Activated T-helper 2 cell treated with anti-CD3 and anti-CD28 coated beads, Interferon-gamma antibody, Interleukin-2, Interleukin-4, amounts not matched to agents 10 μg/mL and 5 μg/mL and 100 μg/mL, durations not matched to agents 14 hours and 24 hours and 36 hours (primary cell): Measurements from ENCODE around the gene CEP41. TPM values are rescaled to one million over a fixed set of nuclear protein-coding genes. Genes with fewer than 3 reads are reported as not detected.

Source experiments
- DNase-seq: peaks from one replicate; pipeline ENCODE4 v3.0.0; 2021; ENCODE audit warnings: low spot score
- H3K27ac Mint-ChIP-seq: one replicate; pipeline ENCODE4 v1.8.0; 2021; ENCODE audit warnings: mixed read lengths
- H3K27me3 Mint-ChIP-seq: one replicate; pipeline ENCODE4 v1.8.0; 2021; ENCODE audit warnings: low read depth, mixed read lengths
- H3K36me3 Mint-ChIP-seq: one replicate; pipeline ENCODE4 v1.8.0; 2021; ENCODE audit warnings: low read depth, mixed read lengths
- H3K4me1 Mint-ChIP-seq: one replicate; pipeline ENCODE4 v1.8.0; 2021; ENCODE audit warnings: low read depth, mixed read lengths
- H3K4me3 Mint-ChIP-seq: one replicate; pipeline ENCODE4 v1.8.0; 2021; ENCODE audit warnings: low read depth, mild to moderate bottlenecking, moderate library complexity, mixed read lengths
- H3K9me3 Mint-ChIP-seq: one replicate; pipeline ENCODE4 v1.8.0; 2021; ENCODE audit warnings: mixed read lengths
- intact Hi-C: fragments of 100-400 bp; cut with micrococcal nuclease; formaldehyde crosslinking; loops from one replicate; pipeline ENCODE4 v1.15.1; 2023
- total RNA-seq: library from RNA; stranded (reverse); gene quantifications from 2 replicates; pipeline ENCODE4 v1.2.3, GENCODE V29; 2022

Gene CEP41
- total RNA-seq, 1 donor from 2014 or later: 15.9 TPM

DNA sequence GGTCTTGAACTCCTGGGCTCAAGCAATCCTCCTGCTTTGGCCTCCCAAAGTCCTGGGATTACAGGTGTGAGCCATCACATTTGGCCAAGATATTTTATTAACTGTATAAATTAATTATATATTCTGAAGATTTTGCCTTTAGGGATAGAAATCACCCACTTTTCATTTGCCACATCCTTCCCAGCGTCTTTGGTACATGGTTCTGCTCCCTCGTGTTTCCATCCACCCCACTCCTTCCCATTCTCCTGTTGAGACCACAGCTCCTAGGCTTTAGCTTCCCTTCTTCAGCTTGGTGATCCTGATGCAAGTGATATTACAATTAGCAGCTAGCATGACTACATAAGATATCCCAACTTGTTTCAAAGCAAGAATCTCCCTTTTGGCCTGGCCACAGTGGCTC is 52.1 kb downstream of the CEP41 start:
- intact Hi-C loops: no loop called here
- peaks cover 8% of the 10 kb centered on the region for H3K4me1 Mint-ChIP-seq
- no peak overlapping the region for H3K27ac Mint-ChIP-seq
- no peak for DNase-seq
- no peaks in the 10 kb centered on the region for H3K36me3 Mint-ChIP-seq
- H3K9me3 Mint-ChIP-seq: no peaks in the 10 kb centered on the region
- no peaks in the 10 kb centered on the region for H3K27me3 Mint-ChIP-seq
- no peak overlapping the region for H3K4me3 Mint-ChIP-seq

DNA sequence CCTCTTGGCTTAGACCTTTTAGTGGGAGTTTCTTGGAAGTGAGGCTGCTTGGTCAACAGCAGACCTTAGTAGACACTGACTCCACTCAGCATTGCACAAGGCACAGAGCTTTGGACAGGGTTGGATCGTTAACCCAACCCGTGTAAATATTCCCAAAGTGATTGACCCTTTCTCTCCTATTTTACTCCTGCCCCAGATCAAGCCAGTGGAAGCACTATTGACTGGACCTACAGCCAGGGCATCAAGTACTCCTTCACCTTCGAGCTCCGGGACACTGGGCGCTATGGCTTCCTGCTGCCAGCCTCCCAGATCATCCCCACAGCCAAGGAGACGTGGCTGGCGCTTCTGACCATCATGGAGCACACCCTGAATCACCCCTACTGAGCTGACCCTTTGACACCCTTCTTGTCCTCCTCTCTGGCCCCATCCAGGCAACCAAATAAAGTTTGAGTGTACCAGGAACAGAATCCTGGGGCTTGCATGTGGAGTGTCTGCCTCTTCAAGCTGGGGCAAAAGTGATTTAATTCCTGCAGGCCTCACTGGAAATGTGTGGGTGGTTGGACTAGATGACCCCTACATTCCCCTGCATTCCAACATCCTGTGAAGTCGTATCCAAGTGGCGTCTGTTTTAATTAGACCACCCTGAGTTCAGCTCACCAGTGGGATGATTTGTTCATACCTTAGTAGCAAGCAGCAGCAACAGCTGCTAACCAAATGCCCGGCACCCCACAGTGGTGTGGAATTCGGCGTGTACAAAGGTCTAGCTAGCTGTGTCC is 53.0 kb downstream of the CEP41 start:
- Mint-ChIP-seq H3K4me1 (no peaks in the 10 kb centered on the region), H3K27ac (no peak overlapping the region), H3K4me3 (no peak overlapping the region), H3K9me3 (no peaks in the 10 kb centered on the region), H3K36me3 (no peaks in the 10 kb centered on the region), H3K27me3 (no peaks in the 10 kb centered on the region)
- no peak for DNase-seq
- intact Hi-C loops: no loop called here

DNA sequence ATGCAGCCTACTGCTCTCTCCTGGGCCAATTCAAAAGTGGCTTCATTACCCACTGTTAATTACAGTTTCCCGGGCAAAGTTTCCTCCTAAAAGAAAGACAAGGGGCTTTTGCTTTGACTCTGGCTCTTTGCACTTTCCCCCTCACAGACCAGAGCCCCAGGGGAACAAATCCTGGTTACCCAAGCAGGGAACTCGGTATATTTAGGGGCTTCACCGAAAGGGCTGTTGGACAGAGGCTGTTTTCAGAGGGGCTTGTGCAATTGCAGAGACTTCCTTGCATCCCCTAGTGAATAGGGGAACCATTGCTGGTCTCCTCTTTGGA is 53.5 kb downstream of the CEP41 start:
- no peak for DNase-seq
- no peaks in the 10 kb centered on the region for H3K9me3 Mint-ChIP-seq
- no peaks in the 10 kb centered on the region for H3K4me1 Mint-ChIP-seq
- no peaks in the 10 kb centered on the region for H3K27me3 Mint-ChIP-seq
- intact Hi-C loops: no loop called here
- H3K36me3 Mint-ChIP-seq: no peaks in the 10 kb centered on the region
- no peak overlapping the region for H3K27ac Mint-ChIP-seq
- H3K4me3 Mint-ChIP-seq: no peak overlapping the region

DNA sequence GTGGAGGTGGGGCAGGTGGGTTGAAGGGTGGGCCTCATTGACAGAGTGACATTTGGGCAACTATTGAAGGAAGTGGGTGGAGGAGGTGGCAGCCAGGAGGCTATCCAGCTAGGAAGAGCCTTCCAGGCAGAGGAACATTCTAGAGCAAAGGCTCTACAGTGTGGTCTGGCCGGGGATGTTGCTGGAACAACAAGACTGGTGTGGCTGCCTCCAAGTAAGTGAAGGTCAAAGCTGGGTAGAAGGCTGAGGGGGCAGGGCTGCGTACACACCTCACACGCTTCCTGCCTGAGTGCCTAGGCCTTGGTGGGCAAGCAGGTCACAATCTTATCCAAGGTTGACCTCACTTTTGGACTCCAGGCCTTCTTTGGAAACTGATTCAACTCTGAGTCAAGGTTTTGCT is 53.9 kb downstream of the CEP41 start:
- H3K9me3 Mint-ChIP-seq: no peaks in the 10 kb centered on the region
- no peak for DNase-seq
- intact Hi-C loops: no loop called here
- no peaks in the 10 kb centered on the region for H3K4me1 Mint-ChIP-seq
- H3K27me3 Mint-ChIP-seq: no peaks in the 10 kb centered on the region
- no peaks in the 10 kb centered on the region for H3K36me3 Mint-ChIP-seq
- H3K4me3 Mint-ChIP-seq: no peak overlapping the region
- H3K27ac Mint-ChIP-seq: no peak overlapping the region

DNA sequence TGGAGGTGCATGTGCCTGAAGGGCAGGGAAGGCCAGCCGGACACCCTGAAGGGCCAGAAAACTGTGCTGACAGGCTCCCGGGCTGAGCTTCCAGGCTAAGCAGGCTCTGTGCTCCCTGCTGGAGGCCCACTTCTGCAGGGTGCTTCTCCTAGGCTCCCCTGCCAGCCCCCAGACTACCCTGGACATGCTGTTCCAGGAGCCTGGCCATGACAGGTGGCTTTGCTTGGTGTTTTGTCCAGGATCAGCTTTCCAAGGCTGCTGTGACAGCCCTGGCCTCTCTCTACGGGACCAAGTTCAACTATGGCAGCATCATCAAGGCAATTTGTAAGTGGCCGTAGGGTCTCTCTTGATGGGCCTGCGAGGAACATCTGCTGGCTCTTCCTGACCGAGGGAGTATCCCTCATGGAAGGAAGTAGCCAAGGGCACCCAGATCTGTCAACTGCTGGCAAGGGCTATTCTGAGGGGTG is 55.2 kb downstream of the CEP41 start:
- Mint-ChIP-seq H3K9me3 (no peaks in the 10 kb centered on the region), H3K4me1 (no peaks in the 10 kb centered on the region), H3K4me3 (no peak overlapping the region), H3K27ac (no peak overlapping the region), H3K27me3 (no peaks in the 10 kb centered on the region), H3K36me3 (no peaks in the 10 kb centered on the region)
- no peak for DNase-seq
- intact Hi-C loops: no loop called here

DNA sequence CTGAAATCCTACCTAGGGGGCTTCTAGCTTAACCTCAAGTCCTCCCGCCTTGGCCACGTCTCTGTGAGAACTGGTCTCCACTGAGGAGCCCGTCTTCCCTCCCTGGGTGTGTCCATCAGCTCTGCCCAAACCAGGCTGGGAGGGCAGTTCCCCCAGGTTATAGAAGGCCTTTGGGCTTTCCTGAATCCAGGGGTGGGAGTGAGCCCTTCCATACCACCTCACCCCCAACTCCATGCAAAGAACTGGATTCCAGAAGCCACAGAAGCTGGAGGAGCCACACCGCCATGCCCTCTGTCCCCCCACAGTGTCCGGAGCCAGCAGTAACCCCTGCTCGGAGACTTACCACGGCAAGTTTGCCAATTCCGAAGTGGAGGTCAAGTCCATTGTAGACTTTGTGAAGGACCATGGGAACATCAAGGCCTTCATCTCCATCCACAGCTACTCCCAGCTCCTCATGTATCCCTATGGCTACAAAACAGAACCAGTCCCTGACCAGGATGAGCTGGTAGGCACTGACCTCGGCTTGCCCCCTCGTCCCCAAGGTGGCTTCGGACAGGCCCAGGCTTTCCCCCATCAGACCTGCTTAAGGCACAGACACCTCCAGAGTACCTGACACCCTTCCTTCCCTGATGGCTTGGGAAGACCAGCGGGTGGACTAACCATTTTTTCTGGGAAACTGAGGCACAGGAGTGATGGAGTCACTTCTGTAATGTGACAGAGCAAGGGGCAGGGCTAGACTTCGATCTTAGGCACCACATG is 55.8 kb downstream of the CEP41 start:
- intact Hi-C loops: no loop called here
- Mint-ChIP-seq H3K4me3 (no peak overlapping the region), H3K27ac (no peak overlapping the region), H3K9me3 (no peaks in the 10 kb centered on the region), H3K27me3 (no peaks in the 10 kb centered on the region), H3K36me3 (no peaks in the 10 kb centered on the region), H3K4me1 (no peaks in the 10 kb centered on the region)
- no peak for DNase-seq

DNA sequence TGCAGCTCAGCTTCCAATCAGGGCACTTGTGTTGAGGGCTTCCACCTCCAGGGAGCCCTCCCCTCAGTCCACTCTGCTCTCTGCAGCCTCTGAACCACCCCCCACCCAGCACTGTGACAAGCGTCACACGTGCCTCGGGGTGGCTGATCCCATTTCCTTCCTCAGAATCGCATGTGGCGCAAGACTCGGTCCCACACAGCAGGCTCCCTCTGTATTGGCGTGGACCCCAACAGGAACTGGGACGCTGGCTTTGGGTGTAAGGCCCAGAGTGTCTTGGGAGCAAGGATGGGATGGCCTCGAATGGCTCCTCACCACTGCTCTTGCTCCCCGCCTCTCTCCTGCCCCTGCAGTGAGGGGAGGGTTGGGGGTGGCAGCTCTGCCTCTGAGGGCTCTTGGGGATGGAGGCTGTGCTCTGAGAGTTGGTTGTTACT is 56.4 kb downstream of the CEP41 start:
- Mint-ChIP-seq H3K4me1 (no peaks in the 10 kb centered on the region), H3K4me3 (no peak overlapping the region), H3K9me3 (no peaks in the 10 kb centered on the region), H3K27me3 (no peaks in the 10 kb centered on the region), H3K27ac (no peak overlapping the region), H3K36me3 (no peaks in the 10 kb centered on the region)
- no peak for DNase-seq
- intact Hi-C loops: no loop called here

DNA sequence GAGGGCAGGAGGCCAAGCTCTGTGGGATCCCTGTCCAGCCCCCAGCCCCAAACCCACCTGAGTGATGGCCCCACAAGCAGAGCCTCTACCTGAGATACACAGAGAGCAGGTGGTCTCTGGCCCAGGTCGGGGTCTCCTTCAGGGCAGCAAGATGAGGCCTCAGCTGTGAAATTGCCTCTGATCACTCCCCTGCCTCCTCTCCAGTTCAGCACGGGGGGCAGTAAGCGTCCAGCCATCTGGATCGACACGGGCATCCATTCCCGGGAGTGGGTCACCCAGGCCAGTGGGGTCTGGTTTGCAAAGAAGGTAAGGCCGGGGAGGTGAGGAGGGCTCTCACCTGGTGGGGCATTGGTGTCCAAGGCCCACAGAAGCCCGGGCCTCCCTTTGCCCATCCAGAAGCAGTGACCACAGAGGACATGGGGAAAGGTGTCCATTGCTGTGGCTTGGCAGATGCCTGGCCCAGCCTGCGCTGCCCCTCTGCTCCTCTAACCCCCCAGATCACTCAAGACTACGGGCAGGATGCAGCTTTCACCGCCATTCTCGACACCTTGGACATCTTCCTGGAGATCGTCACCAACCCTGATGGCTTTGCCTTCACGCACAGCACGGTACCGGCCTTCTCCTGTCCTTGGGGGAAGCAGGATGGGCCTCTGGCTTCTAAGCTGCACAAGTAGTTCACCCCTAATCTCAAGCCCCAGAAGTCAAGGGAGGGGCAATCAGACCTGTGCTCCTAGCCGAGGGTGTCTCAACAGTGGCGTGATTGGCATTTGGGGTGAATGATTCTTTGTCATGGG is 57.4 kb downstream of the CEP41 start:
- intact Hi-C loops: no loop called here
- Mint-ChIP-seq H3K36me3 (no peaks in the 10 kb centered on the region), H3K4me1 (no peaks in the 10 kb centered on the region), H3K27me3 (no peaks in the 10 kb centered on the region), H3K4me3 (no peak overlapping the region), H3K9me3 (no peaks in the 10 kb centered on the region), H3K27ac (no peak overlapping the region)
- no peak for DNase-seq

DNA sequence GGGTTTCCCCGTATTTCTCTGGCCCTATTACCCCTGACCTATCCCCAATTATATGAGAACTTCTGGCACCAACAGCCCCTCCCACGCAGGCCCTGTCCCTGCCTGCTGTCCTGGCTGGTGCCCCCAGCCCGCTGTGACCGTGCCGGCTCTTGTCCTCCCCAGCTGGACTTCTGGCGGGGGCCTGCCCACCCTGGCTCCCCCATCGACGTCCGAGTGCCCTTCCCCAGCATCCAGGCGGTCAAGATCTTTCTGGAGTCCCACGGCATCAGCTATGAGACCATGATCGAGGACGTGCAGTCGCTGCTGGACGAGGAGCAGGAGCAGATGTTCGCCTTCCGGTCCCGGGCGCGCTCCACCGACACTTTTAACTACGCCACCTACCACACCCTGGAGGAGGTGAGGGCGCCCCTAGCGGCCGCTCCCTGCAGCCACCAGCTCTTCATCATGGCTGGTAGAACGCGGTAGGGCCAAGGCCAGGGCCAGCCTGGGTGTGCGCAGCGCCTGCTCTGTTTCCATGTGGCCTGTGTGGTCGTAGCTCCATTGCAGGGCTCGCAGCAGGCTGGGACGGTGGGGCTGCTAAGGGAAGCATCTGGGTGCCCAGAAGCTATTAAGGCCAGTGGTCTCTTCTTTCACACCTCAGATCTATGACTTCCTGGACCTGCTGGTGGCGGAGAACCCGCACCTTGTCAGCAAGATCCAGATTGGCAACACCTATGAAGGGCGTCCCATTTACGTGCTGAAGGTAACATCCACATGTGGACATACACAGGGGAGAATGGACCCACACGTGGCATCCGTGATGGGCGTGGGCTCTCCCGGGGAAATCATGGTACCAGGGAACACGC is 59.1 kb downstream of the CEP41 start:
- intact Hi-C loops: no loop called here
- Mint-ChIP-seq H3K36me3 (no peaks in the 10 kb centered on the region), H3K4me3 (no peak overlapping the region), H3K4me1 (no peaks in the 10 kb centered on the region), H3K27ac (no peak overlapping the region), H3K9me3 (peaks cover under 1% of the 10 kb centered on the region), H3K27me3 (no peaks in the 10 kb centered on the region)
- no peak for DNase-seq

DNA sequence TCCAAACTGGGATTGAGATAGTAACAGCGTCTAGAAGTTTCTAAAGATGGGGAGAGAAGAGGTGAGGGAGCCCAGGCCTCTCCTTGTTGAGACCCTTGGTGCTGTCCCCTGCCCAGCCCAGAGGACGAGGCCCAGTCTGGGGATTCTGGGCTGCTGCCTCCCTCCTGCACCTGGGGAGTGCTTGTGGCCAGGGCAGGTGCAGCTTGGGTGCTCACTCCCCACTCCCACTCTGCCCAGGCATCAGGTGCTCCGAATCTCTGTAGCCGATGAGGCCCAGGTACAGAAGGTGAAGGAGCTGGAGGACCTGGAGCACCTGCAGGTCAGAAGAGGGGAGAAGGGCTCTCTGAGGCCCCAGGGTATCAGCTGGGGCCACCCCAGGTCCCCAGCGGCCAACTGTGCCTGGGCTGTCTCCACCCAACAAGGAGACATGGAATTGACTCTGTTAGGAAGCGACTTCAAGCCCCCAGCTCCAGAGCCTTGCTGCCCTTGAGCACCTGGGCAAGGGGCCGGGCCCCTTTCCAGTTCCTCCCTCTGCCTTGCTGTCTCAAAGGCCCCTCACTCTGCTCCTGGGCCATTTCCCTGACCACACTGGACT is 59.9 kb downstream of the CEP41 start:
- Mint-ChIP-seq H3K27ac (no peak overlapping the region), H3K4me1 (no peaks in the 10 kb centered on the region), H3K4me3 (no peak overlapping the region), H3K36me3 (no peaks in the 10 kb centered on the region), H3K9me3 (peaks cover 8% of the 10 kb centered on the region), H3K27me3 (no peaks in the 10 kb centered on the region)
- DNase-seq: no peak
- intact Hi-C loops: no loop called here

DNA sequence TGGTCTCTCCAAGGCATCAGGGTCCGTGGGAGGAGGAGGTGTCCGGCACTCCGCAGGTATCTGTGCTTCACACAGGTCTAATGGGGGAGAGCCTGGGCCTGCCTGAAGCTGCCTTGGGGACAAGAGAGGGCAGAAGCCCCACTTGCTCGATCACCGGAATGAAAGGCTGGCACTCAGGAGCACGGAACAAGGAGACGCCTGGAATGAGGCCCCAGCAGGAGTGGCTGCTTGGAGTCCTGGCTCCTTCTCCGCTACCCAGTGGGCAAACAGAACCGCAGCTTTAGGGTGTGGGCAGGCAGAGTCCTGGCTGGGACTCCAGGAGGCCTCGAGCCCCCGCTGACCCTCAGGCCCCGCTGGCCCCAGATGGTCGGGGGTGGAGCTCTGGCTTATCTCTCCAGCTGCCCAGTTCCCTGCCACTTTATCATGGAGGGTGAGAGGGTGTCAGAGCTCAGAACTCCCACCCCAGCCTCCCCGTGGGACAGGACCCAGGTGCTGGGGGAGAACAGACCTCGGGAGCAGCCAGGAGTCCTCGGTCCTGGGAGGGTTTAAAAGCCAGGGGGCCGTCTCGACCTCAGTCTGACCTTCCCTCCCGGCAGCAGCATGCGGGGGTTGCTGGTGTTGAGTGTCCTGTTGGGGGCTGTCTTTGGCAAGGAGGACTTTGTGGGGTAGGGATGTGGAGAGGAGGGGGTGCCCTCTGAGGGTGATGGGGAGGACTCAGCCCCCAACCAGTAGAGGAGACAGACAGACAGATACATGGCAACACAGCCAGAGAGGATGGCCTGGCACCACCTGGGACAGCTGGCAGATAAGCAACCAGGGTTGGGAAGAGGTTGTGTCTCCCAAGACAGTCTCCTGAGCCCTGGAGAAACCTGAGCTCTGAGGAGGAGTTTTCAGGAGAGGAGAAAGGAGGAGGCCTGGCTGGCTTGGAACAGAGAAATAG is 60.6 kb downstream of the CEP41 start, which contains the start of gene CPA1:
Gene CPA1, plus strand, starts transcription at position 574 of the 940 bp plus-strand sequence. Its CDS starts 27 bp downstream, at position 601.
- intact Hi-C loops: no loop called here
- no peak for DNase-seq
- Mint-ChIP-seq H3K4me3 (no peak within 1 kb of the TSS), H3K4me1 (no peaks in the 10 kb centered on the region), H3K27me3 (no peaks in the 10 kb centered on the region), H3K27ac (no peak within 1 kb of the TSS), H3K9me3 (peaks cover 8% of the 10 kb centered on the region), H3K36me3 (no peaks in the 10 kb centered on the region)
